ENCODE results near the gene SCYGR2.
"Not testable (repeated sequence)": the region's sequence is repeated elsewhere in the genome, so short reads cannot be mapped to it uniquely, and the experiment has no call there.

Gene SCYGR2

GRCh38 chr2:227598835-227599503 is at the start of gene SCYGR2:
SCYGR2 (plus strand) TSS chr2:227598893; CDS start chr2:227598893, 0 bp downstream.
- DNase-seq = not testable (repeated sequence)

- DNase-seq = no peak
These were observed 46.9 kb upstream of the SCYGR2 start for GRCh38 chr2:227551836-227552235.

GRCh38 chr2:227562581-227562980 is 36.1 kb upstream of the SCYGR2 start:
- DNase-seq = no peak

GRCh38 chr2:227565080-227565479 is 33.6 kb upstream of the SCYGR2 start:
- no peak for DNase-seq

GRCh38 chr2:227566012-227566411 is 32.7 kb upstream of the SCYGR2 start:
- DNase-seq = no peak

GRCh38 chr2:227568852-227569169 is 29.9 kb upstream of the SCYGR2 start:
- DNase-seq = no peak

GRCh38 chr2:227570615-227571014 is 28.1 kb upstream of the SCYGR2 start:
- no peak for DNase-seq

GRCh38 chr2:227576110-227576509 is 22.6 kb upstream of the SCYGR2 start:
- DNase-seq = no peak

GRCh38 chr2:227576812-227577211 is 21.9 kb upstream of the SCYGR2 start:
- no peak for DNase-seq

- DNase-seq = no peak
These were observed 21.1 kb upstream of the SCYGR2 start for GRCh38 chr2:227577555-227577954.

- DNase-seq = no peak
These were observed 20.1 kb upstream of the SCYGR2 start for GRCh38 chr2:227578642-227579041.

- no peak for DNase-seq
These were observed 18.9 kb upstream of the SCYGR2 start for GRCh38 chr2:227579791-227580190.

- DNase-seq = no peak
These were observed 16.3 kb upstream of the SCYGR2 start for GRCh38 chr2:227582369-227582768.

- DNase-seq = no peak
These were observed 5.9 kb upstream of the SCYGR2 start for GRCh38 chr2:227592694-227593387.

GRCh38 chr2:227595797-227596196 is 2.9 kb upstream of the SCYGR2 start:
- no peak for DNase-seq

GRCh38 chr2:227597036-227597435 is 1.7 kb upstream of the SCYGR2 start:
- DNase-seq = no peak

GRCh38 chr2:227597998-227598397 is 695 bp upstream of the SCYGR2 start:
- DNase-seq = no peak

GRCh38 chr2:227602358-227602757 is 3.7 kb downstream of the SCYGR2 start:
- DNase-seq = no peak

- DNase-seq = no peak
These were observed 7.8 kb downstream of the SCYGR2 start for GRCh38 chr2:227606476-227606875.

- DNase-seq = no peak
These were observed 9.2 kb downstream of the SCYGR2 start for GRCh38 chr2:227607941-227608340.

GRCh38 chr2:227608561-227609338 is 10.1 kb downstream of the SCYGR2 start:
- peak; percentile 21 for DNase-seq

GRCh38 chr2:227610123-227610522 is 11.4 kb downstream of the SCYGR2 start:
- DNase-seq = no peak

- no peak for DNase-seq
These were observed 14.0 kb downstream of the SCYGR2 start for GRCh38 chr2:227612546-227613271.

All from midbrain (tissue), 1 donor.